A673 (cell line): Measurements from ENCODE around the gene C7orf57. TPM values are rescaled to one million over a fixed set of nuclear protein-coding genes. Genes with fewer than 3 reads are reported as not detected.

Experiments used
- BruUV-seq: library from RNA; stranded (reverse); fragments of 400-500 nt; replicated peaks from 2 replicates; lab custom pipeline; 2021; lab: Mats Ljungman, UMichigan
- CTCF ChIA-PET: fragments of 300-600 bp; sonication (Branson Sonifier 250); formaldehyde crosslinking; loops from one replicate; lab custom pipeline; 2022; ENCODE audit warnings: antibody characterized with exemption; lab: Charles Lee
- POLR2A ChIA-PET: fragments of 300-600 bp; sonication (Branson Sonifier 250); formaldehyde crosslinking; loops from one replicate; lab custom pipeline; 2022; ENCODE audit warnings: antibody characterized with exemption; ENCODE audit not compliant: low non-redundant PET; lab: Charles Lee
- DNase-seq: peaks from one replicate; pipeline ENCODE4 v3.0.0-alpha.2; 2015; ENCODE audit warnings: low spot score
- H3K27ac ChIP-seq: fragments of 200-600 bp; sonication (generic); 2 replicates; pipeline ENCODE4 v1.5.1; 2016; ENCODE audit warnings: mixed run types, low read depth, mild to moderate bottlenecking, mixed read lengths, antibody characterized with exemption, low read length; ENCODE audit not compliant: poor library complexity, severe bottlenecking
- H3K27me3 ChIP-seq: fragments of 200-600 bp; sonication (generic); replicated peaks from 2 replicates; pipeline ENCODE4 v1.6.1; 2017; ENCODE audit warnings: mixed run types, low read depth, mild to moderate bottlenecking, mixed read lengths, antibody characterized with exemption, low read length; ENCODE audit not compliant: insufficient read depth, poor library complexity
- H3K36me3 ChIP-seq: fragments of 200-600 bp; sonication (generic); 2 replicates; pipeline ENCODE4 v1.6.1; 2016; ENCODE audit warnings: mixed run types, mild to moderate bottlenecking, mixed read lengths, antibody characterized with exemption, low read length; ENCODE audit not compliant: insufficient read depth, poor library complexity, severe bottlenecking
- H3K4me1 ChIP-seq: fragments of 200-600 bp; sonication (generic); 2 replicates; pipeline ENCODE4 v1.6.1; 2017; ENCODE audit warnings: mixed run types, mild to moderate bottlenecking, mixed read lengths, antibody characterized with exemption, low read length; ENCODE audit not compliant: insufficient read depth, poor library complexity, severe bottlenecking
- H3K4me3 ChIP-seq: fragments of 200-600 bp; sonication (generic); 2 replicates; pipeline ENCODE4 v1.5.1; 2016; ENCODE audit warnings: low read depth, mixed run types, mild to moderate bottlenecking, mixed read lengths, low read length; ENCODE audit not compliant: poor library complexity, severe bottlenecking
- H3K9me3 ChIP-seq: fragments of 200-600 bp; sonication (generic); 2 replicates; pipeline ENCODE4 v1.6.1; 2016; ENCODE audit warnings: mixed run types, low read depth, mild to moderate bottlenecking, mixed read lengths, antibody characterized with exemption, low read length; ENCODE audit not compliant: poor library complexity, severe bottlenecking
- EZH2 ChIP-seq: fragments of 200-600 bp; sonication (generic); IDR thresholded peaks from 2 replicates; pipeline ENCODE4 v1.6.1; 2017; ENCODE audit warnings: borderline replicate concordance, low read depth, mild to moderate bottlenecking, mixed read lengths, antibody characterized with exemption, low read length; ENCODE audit not compliant: poor library complexity, severe bottlenecking
- intact Hi-C: fragments of 100-400 bp; cut with micrococcal nuclease; formaldehyde crosslinking; loops from one replicate; pipeline ENCODE4 v1.10.0; 2022; ENCODE audit not compliant: unreplicated experiment
- total RNA-seq: library from RNA; stranded (reverse); gene quantifications from 2 replicates; pipeline ENCODE4 v1.2.3, GENCODE V29; 2021
- TF ChIP-seq, protein P1 (sequence below): fragments of 300-800, 200-600 bp; sonication (generic); conservative IDR thresholded peaks from 2 replicates; pipeline ENCODE4 v1.5.1; 2017; ENCODE audit warnings: low read depth, mild to moderate bottlenecking, antibody characterized with exemption, low read length, moderate library complexity, mixed read lengths

Gene C7orf57
- total RNA-seq, 1 experiment from 2014 or later = not detected

DNA sequence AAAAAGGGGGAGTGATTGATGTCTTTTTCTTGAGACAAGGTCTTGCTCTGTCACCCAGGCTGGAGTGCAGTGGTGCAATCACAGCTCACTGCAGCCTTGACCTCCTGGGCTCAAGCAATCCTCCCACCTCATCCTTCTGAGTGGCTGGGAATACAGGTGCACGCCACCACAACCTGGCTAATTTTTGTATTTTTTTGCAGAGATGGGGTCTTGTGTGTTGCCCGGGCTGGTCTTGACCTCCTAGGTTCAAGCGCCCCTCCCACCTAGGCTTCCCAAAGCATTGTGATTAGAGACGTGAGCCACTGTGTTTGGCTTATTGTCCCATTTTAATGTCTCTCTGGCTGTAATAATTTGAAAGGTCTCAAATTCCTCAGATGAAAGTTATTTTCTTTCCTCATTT lies 75.5 kb downstream of the C7orf57 start:
- no peak overlapping the region for H3K4me3 ChIP-seq

More for the DNA sequence above, 75.5 kb downstream of the C7orf57 start:
- DNase-seq = no peak
- intact Hi-C loops = loop anchor here (1.0 kb wide), 2 partner anchors 120 to 166 kb away; no protein-coding TSS in a partner anchor
- ChIA-PET CTCF (interaction anchor here (1.2 to 1.9 kb wide), 4 partner anchors 44 to 166 kb away, joined by 5 to 18 read pairs (median 10); no protein-coding TSS in a partner anchor), POLR2A (no interaction called here)
- H3K4me1 ChIP-seq = no peaks in the 10 kb centered on the region
- no peak overlapping the region for H3K27ac ChIP-seq
- no peaks in the 10 kb centered on the region for H3K9me3 ChIP-seq
- TF ChIP-seq, protein P1, sequence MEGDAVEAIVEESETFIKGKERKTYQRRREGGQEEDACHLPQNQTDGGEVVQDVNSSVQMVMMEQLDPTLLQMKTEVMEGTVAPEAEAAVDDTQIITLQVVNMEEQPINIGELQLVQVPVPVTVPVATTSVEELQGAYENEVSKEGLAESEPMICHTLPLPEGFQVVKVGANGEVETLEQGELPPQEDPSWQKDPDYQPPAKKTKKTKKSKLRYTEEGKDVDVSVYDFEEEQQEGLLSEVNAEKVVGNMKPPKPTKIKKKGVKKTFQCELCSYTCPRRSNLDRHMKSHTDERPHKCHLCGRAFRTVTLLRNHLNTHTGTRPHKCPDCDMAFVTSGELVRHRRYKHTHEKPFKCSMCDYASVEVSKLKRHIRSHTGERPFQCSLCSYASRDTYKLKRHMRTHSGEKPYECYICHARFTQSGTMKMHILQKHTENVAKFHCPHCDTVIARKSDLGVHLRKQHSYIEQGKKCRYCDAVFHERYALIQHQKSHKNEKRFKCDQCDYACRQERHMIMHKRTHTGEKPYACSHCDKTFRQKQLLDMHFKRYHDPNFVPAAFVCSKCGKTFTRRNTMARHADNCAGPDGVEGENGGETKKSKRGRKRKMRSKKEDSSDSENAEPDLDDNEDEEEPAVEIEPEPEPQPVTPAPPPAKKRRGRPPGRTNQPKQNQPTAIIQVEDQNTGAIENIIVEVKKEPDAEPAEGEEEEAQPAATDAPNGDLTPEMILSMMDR = no peak
- no peak for TF ChIP-seq EZH2
- no peaks in the 10 kb centered on the region for H3K36me3 ChIP-seq
- no peaks in the 10 kb centered on the region for H3K27me3 ChIP-seq
- BruUV-seq = no TSS peak

Other genes starting within 250 kb of the C7orf57 start
- not detected in 2 replicates for gene PKD1L1, start 87.1 kb upstream of the C7orf57 start, total RNA-seq
- 42.3 and 53.3 TPM in 2 replicates for gene HUS1, start 55.9 kb upstream of the C7orf57 start, total RNA-seq
- gene SUN3, start 6.4 kb upstream of the C7orf57 start, total RNA-seq = not detected in 2 replicates
- 5.5 TPM in 2 replicates for gene UPP1, start 53.7 kb downstream of the C7orf57 start, total RNA-seq
- gene ABCA13, start 135.9 kb downstream of the C7orf57 start, total RNA-seq = 10.2 and 15.6 TPM in 2 replicates